ENCODE results near the gene ISG20. TPM values are rescaled to one million over a fixed set of nuclear protein-coding genes. Genes with fewer than 3 reads are reported as not detected.

ISG20 gene
- polyA plus RNA-seq, 12 donors = 0.56 to 5.5 (median 1.0) TPM; not detected in 2

DNA sequence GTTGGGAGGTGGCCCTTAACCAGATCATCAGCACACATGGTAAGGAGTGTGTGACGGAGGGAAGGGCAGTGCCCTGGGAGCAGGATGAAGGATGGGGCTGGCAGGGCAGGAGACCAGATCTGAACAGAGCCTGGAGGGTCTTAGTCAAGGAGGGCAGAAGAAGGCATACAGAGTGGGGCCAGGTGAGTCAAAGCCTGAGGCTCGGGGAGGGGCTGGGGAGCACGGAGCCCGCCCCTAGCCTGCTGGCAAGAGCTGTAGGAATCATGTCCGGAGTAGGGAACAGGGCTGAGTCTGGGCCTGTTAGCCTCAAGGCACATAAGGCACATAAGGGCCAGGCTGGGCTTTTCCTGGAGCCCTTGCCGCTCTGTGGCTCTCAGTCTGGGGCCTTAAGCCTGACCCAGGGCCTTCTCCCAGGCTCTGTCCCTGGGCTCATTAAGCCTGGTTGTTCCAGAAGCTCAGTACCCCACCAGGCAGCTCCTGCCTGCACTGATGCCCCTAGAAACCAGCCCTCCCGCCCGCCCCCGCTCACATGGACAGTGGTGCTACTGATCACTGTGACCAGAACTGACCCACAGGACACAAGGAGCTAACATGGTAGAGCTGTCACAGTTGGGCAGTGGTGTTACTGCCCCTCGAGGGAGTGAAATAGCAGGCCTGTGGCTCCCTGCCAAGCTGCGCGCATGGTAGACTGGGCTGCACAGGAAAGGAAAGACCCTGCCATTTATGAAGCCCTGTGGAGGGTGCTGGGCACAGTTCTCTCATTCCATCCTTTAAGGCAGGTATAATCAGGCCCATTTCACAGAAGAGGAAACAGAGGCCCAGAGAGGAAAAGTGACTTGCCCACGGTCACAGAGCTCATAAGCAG is 14.6 kb downstream of the ISG20 start:
- no peak for DNase-seq

DNA sequence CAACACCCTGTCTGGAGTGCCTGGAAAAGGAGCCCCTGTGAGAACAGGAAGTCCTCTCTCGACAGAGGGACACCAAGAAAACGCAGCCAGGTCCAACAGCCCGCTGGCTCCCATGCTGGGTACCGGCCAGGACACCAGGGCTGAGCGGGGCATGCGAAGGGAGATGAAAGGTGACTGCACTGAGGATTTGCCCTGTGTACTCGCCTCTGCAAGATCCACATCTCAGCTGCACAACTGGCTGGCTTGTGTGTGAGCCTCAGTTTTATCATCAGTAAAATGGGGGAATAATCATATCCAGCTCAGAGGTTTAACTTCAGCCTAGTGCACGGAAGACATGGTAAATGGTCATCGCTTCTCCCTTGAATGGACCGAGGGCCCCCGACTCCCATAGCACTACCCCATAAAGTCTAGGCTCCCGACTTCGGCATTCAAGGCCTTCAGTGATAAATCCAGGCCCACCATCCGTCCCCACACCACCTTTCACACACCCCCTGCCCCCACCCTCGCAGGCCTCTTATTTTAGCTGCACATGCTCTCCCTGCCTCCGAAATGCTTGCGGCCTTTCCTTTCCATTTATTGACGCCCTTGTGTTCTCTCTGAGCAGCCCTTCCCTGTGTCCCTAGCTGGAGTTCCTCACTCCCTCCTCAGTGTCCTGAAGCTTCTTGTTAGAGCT is 15.8 kb downstream of the ISG20 start:
- no peak for DNase-seq

DNA sequence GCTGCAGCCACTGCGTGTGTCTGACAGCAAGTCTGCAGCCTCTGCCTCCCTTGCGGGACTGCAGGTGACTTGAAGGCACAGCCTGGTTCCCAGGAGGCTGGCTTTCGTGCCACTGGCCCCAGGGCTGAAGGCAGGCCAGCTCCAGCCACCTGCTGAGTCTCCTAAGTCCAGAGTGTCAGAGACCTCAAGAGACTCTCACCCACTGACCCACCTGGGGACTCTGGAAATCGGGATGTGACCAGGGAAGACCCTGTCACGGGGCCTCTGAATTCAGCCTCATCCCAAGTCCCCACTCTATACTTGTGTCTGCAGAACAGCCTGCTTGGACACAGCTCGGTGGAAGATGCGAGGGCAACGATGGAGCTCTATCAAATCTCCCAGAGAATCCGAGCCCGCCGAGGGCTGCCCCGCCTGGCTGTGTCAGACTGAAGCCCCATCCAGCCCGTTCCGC is 16.3 kb downstream of the ISG20 start:
- DNase-seq = no peak

DNA sequence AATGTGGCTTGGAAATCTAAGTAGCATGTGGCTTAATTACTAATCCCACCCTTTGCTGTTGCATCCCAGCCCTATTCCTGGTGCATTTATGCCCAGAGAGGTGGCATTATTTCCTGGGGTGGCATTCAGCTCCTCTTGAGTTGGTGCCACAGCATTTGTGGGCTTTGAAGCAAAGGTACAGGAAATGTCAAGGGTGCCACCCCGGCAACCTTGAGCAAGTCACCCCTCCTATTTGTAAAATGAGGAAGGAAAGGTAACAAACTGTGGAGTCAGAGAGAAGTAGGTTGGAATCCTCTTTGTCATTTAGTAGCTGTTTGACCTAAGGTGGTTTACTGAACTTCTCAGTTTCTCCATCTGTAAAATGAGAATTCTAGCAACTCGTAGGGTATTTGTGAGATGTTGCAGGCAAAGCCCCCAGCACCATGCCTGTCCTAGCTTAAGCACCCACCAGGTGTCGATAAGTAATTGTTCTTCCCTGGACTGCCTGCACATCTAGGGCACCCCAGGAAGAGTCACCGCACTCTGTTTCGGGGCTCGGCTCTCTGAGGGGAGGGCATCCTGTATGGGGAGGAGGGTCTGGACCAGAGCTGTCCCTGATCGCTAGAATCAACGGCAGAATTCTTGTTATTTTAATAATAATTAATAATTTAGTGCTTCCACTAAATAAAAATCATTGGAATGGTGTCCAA is 17.1 kb downstream of the ISG20 start:
- no peak for DNase-seq

DNA sequence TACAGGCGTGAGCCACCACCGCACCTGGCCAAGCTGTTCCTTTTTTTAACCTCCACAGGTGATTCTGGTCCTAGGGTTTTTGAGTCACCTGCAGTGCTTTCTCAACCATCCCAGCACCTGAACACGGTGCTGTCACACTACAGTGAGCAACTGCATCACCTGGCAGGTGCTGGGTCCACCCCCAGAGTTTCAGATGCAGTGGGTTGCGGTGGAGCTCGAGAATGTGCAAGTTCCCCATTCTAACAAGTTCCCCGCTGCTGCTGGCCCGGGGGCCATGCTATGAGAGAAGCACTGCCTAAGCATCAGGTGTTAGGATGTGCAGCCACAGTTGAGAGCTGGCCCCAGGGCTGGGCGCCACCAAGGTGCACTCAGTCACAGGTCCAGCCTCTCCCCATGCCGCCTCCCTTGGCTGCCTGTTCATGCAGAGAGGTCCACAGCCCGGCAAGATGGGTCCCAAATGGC is 18.0 kb downstream of the ISG20 start:
- DNase-seq = no peak

DNA sequence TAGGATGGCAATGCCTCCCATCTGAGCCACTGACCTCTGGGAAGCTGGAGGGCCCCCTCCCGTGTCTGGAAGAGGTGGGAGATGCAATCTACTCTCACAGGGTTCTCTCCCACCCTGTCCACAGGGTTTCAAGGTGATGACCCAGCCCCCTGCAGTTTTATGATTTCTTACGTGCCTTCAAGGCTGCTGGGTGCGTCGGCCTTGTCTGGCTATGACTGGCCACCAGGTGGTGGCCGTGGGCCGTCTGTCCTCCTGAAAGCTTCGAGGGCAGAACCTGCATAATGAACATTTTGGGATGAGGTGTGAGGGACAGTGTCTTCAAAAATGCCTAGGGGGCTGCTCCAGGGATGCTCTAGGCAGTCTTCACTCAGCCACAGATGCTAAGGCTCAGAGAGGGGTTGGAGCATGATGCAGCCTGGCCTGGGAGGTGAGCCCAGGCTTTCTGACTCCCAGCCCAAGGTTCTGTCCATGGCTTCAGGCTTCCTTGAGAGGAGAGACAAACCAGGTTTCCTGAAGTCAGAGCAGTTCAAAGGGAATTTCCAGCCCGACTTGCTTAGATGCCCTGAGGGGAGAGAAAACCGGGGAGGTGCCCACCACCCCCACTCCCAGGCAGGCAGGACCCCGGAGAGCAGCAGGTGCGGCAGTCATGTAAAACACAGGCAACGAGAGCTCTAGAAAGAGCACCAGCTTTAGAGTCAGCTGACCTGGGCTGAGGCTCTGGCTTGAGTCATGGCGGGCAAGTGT is 18.7 kb downstream of the ISG20 start:
- DNase-seq = peak; percentile 61

DNA sequence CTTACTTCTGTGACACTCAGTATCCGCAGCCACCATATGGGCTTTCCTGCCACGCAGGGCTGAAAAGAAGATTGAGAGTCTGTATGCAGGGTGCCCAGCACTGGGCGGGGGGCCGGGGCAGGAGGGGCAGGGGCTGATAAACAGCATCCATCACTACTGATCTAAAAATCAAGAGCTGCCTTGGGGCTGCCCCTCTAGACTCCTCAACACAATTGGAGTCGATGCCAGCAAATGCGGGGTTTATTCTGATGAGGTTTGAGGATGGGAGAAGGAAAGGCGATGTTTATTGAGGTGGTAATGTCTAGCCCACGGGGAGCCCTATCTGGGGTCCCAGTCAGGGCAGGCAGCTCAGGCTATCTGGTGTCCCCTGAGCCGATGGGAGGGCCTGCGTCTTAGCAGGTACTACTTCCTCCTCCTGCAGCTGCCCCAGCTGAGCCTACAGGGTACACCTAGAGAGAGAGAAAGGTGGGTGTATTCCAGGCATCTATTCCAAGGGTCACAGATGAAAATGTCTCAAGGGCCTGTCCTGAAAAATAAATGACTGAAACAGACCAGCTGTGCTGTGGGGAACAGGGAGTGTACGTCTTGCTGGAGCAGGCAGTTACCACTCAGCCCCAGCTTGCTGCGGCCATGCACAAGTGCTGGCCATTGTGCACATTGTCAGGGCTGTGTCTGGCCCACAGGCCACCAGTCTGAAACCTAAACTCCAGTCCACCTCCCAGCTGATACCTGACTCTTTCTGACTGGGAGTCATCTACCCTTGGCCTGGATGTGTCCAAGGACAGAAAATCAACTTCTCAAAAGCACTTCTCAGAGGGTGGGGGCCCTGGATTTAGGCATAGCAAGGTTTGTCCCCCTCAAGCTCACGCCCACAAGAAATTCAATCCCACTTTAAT is 19.5 kb downstream of the ISG20 start:
- DNase-seq = no peak

DNA sequence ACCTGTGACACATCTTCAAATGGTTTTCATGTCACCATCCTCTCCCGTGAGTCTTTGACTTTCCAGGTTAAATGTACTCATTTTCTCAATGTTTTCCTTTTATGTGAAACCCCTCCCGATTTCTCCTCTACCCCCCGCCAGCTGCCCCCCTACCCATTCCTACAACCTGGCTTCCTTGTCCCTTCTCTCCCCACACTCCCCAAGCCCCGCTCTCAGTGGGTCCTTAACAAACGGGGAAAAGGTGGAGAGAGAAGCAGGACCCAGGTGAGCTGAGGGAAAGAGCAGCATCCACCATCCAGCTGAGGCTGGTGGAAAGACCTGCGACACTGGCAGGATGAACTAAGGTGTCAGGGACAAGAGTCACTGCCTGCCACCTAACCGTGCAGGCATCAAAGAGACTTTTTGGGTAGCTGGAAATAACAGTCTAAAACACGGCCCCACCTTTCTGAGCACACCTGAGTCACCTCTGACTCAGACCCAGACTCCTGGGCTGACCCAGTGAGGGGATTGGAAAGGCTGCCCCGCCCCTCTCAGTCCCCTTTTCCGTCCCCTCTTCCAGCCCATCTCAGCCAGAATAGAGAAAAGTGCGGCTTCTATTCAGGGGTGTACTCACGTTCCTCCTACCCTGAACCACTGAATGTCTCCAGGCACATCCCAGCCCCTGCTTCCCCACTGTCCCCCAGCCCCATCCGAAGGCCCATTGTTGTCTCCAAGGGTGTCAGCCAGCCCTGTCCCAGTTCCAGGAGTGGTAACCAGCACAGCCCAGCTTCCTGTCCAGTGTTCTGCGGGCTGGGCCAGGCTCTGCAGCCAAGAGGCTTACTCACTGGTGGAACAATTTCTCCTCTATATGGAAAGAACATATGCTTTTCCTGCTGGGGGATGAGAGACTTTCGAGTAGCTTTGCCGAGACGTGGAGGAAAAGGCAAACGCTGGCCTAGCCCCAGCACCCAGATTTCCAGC is 20.4 kb downstream of the ISG20 start:
- peak; percentile 79 for DNase-seq

DNA sequence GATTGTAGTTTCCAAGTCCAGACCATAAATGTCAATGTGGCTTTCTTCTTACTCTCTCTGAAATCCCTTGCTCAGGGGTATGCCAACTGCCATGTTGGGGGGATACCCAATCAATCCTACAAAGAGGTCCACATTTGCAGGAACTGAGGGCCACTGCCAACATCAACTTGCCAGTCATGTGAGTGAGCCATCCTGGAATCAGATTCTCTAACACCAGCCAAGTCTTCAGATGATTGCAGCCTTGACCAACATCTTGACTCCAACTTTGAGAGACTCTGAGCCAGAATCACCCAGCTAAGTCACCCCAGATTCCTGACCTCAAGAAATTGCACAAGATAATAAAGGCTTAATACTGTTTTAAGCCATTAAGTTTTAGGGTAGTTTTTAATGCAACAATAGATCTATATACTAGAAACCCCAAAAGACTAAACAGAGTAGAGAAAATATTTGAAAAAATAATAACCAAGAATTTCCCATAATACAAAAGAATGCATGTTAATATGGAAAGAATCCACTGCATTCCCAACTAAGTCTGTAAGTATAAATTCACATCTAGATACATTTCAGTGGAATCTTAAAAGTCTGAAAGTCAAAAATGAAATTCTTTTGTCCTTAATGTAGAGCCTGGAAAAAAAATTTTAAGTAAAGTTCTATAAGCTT is 22.4 kb downstream of the ISG20 start:
- DNase-seq = no peak

DNA sequence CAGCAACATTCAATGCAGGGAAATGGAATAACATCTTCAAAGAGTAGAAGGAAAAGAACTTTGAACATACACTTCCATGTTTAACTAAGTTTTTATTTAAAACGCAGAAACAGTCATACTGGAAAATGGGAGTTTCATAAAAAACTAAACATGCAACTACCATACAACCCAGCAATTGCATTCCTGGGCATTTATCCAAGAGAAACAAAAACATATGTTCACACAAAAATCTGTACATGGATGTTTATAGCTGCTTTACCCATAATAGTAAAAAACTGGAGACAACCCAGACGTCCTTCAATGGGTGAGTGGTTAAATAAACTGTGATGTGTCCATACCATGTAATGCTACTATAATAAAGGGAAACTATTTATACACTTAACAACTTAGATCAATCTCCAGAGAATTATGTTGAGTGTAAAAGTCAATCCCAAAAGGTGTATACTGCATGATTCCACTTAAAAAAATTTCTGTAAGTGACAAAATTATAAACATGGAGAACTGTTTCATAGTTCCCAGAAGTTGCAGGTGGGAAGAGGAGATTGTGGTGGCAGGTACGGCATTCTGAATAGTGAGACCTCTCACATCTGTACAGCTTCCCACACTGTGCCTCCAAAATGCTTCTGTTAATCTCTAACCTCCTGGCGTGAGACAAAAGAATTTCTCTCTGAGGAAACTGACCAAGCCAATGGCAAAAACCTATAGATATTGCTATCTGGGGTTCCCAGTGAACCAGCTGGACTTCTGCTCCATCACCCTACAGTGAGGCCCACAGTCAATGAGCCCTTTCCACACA is 23.1 kb downstream of the ISG20 start:
- no peak for DNase-seq

DNA sequence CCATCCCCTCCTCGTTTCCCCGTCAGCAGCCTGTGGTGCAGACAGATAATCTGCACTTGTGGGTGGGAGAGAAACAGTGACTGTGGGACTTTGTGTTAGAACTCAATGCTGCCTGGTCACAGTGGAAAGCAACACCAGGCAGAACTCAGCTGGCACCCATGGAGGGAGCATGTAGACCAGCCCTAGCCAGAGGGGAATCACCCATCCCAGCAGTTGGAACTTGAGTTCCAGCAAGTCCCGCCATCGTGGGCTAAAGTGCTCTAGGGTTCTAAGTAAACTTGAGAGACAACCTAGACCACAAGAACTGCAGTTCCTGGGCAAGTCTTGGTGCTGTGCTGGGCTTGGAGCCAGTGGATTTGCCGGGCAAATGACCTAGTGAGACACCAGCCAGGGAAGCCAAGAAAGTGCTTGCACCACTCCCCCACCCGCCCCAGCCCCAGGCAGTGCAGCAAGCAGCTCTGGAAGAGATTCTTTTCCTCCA is 24.4 kb downstream of the ISG20 start:
- no peak for DNase-seq

DNA sequence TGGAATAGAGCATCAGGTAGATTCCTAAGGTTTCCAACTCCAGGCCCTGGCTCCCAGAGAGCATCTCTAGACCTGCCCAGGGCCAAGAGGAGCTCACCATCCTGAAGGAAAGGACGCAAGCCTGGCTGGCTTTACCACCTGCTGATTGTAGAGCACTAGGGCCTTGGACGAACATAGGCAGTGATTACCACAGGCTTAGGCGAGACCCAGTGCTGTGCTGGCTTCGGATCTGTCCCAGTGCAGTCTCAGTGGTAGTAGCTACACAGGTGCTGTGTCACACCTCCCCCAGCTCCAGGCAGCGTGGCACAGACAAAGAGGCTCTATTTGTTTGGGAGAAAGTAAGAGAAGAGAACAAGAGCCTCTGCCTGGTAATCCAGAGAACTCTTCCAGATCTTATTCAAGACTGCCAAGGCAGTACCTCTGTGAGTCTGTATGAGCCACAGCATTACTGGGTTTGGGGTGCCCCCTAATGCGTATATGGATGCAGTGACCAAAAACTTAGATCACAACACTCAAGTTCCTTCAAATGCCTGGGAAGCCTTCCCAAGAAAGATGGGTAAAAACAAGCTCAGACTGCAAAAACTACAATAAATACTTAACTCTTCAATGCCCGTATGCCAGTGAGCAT is 25.4 kb downstream of the ISG20 start:
- no peak for DNase-seq

DNA sequence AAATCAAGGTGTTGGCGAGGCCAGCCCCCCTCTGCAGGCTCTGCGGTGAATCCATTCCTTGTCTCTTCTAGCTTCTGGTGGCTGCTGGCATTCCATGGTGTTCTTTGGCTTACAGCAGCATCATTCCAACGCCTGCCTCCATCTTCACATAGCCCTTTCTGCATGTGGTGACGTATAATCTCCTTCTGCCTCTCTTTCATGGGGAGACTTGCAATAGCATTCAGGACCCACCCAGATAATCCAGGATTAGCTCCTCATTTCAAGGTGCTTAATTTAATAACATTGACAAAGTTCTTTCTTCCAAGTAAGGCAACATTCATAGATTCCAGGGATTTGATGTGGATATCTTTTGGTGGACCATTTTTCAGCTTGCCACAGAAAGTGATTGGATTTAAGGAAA is 35.8 kb downstream of the ISG20 start:
- no peak for DNase-seq

DNA sequence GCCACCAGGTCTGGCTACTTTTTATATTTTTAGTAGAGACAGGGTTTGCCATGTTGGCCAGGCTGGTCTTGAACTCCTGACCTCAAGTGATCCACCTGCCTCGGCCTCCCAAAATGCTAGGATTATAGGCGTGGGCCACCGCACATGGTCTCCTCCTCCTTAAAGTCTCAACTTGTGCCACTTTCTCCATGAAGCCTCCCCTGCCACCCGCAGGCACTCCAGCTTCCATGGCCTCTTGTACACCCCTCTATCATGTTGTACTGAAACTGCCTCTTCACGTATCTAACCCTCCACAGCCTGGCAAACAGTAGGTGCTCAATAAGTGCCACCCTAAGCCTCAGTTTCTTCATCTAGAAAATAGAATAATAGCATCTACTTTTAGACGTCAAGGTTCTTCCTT is 39.9 kb downstream of the ISG20 start:
- no peak for DNase-seq

DNA sequence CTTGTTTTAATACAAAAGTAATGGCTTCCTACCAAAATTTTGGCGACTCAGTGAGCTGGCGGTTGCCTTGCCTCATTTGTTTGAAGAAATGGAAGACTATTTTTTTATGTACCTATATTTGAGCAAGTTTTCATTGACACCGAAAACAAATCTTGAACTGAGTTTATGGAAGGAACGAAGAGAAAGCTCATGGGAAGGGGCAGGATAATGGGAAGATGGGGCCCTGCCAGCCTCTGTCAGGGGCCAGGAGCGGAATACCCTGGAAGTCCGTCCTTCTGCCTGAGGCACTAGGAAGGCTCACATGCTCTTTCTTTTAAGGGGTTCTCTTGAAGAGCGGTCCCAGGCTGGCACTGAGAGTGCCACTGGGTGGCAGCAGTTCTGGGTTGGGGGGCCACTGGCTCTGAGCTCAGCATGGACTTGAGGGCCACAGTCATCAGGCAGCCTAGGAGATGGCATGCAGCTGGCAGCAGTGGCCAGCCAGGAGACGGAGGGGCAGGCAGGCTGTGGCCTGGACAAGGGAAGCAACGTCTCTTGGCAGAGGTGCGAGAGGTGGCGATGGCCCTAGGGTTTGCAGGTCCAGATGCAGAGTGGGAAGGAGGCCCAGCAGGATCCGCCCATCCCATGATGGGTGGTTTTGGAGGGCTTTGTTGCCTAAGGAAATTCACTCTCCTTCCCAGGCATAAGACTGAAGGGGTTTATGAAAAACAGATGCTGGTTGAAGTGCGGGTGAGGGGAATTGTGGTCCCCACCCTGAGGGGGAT is 41.6 kb downstream of the ISG20 start:
- DNase-seq = no peak

DNA sequence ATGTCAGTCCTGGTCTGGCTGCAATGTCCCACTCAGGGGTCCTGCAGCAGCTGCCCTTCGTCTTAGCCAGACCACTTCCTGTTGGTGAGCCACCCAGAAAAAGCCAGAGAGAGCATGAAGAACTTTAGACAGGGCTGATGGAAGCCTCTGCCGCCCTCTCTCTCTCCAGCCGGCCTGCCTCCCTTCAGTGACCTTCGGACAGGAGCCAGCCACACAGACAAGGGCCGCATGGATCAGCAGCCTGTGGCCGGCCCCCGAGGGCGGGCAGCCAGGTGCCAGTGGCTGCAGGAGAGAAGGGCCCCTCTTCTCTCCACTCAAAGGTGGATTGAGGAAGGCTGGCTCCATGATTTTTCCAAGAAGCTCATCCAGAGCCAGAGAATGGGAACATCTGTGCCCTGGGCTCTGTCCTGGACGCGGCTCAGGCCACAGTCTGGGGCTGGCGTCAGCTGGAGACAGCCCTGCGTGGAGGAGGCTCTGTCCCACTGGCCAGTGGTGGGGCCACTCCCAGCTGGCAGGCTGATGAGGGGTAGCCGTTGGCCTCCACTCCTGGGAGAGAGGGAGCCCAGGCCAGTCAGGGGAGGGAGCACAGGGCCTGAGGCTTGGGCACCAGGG is 42.9 kb downstream of the ISG20 start:
- DNase-seq = no peak

Measured in muscle of arm (tissue), 12 donors.